Neuronal stem cell (in vitro differentiated cells): ENCODE results near the gene STAB1.
"Not testable (repeated sequence)": the region's sequence is repeated elsewhere in the genome, so short reads cannot be mapped to it uniquely, and the experiment has no call there.

Experiments used
- DNase-seq: peaks from one replicate; pipeline ENCODE4 v3.0.0-alpha.2; 2013; ENCODE audit warnings: low spot score
- H2AFZ ChIP-seq: one replicate; pipeline ENCODE4 v1.6.1; 2013; ENCODE audit warnings: mild to moderate bottlenecking, low read length, inconsistent platforms
- H2AK5ac ChIP-seq: 2 replicates; pipeline ENCODE4 v1.6.1; 2013; ENCODE audit warnings: low read depth, mild to moderate bottlenecking, inconsistent platforms, low read length, moderate library complexity, mixed read lengths
- H2BK120ac ChIP-seq: 2 replicates; pipeline ENCODE4 v1.6.1; 2013; ENCODE audit warnings: low read depth, mild to moderate bottlenecking, inconsistent platforms, low read length, moderate library complexity, mixed read lengths
- H2BK12ac ChIP-seq: one replicate; pipeline ENCODE4 v1.6.1; 2013; ENCODE audit warnings: low read length, inconsistent platforms
- H2BK15ac ChIP-seq: 2 replicates; pipeline ENCODE4 v1.6.1; 2013; ENCODE audit warnings: mild to moderate bottlenecking, low read length, inconsistent platforms, mixed read lengths
- H2BK5ac ChIP-seq: one replicate; pipeline ENCODE4 v1.6.1; 2013; ENCODE audit warnings: inconsistent platforms, mild to moderate bottlenecking, low read length, moderate library complexity
- H3K14ac ChIP-seq: one replicate; pipeline ENCODE4 v1.6.1; 2013; ENCODE audit warnings: low read length, inconsistent platforms
- H3K18ac ChIP-seq: 2 replicates; pipeline ENCODE4 v1.6.1; 2013; ENCODE audit warnings: low read length, inconsistent platforms
- H3K23ac ChIP-seq: 2 replicates; pipeline ENCODE4 v1.6.1; 2013; ENCODE audit warnings: low read depth, mild to moderate bottlenecking, mixed read lengths, low read length, inconsistent platforms; ENCODE audit not compliant: poor library complexity
- H3K27ac ChIP-seq: replicated peaks from 3 replicates; pipeline ENCODE4 v1.5.1; 2013; ENCODE audit warnings: low read length, inconsistent platforms
- H3K27me3 ChIP-seq, 3 experiments: 2 replicates each; pipeline ENCODE4 v1.6.1; 2013; ENCODE audit warnings: low read length in 3 of 3, mild to moderate bottlenecking in 2 of 3, inconsistent platforms in 1 of 3, low read depth in 1 of 3, mixed read lengths in 1 of 3, moderate library complexity in 1 of 3; ENCODE audit not compliant: control insufficient read depth in 3 of 3, insufficient read depth in 3 of 3
- H3K36me3 ChIP-seq, 2 donors: replicated peaks in 1 of 2; 2 replicates each; pipeline ENCODE4 v1.6.1; 2013; ENCODE audit warnings: low read length in 2 of 2; ENCODE audit not compliant: control insufficient read depth in 2 of 2, insufficient read depth in 2 of 2
- H3K4ac ChIP-seq: 2 replicates; pipeline ENCODE4 v1.6.1; 2013; ENCODE audit warnings: inconsistent platforms, mild to moderate bottlenecking, low read length, moderate library complexity
- H3K4me1 ChIP-seq, 2 donors: 1 replicate in 1 of 2; 2 replicates in 1 of 2; pipeline ENCODE4 v1.6.1; 2013; ENCODE audit warnings: low read length in 2 of 2, low read depth in 1 of 2; ENCODE audit not compliant: control insufficient read depth in 2 of 2, insufficient read depth in 1 of 2
- H3K4me2 ChIP-seq: one replicate; pipeline ENCODE4 v1.6.1; 2013; ENCODE audit warnings: mild to moderate bottlenecking, low read length, inconsistent platforms; ENCODE audit not compliant: insufficient read depth, poor library complexity, severe bottlenecking
- H3K4me3 ChIP-seq, 2 donors: 2 replicates each; pipeline ENCODE4 v1.5.1; 2013; ENCODE audit warnings: low read length in 2 of 2, mild to moderate bottlenecking in 2 of 2, inconsistent platforms in 1 of 2, moderate library complexity in 1 of 2
- H3K79me1 ChIP-seq: one replicate; pipeline ENCODE4 v1.6.1; 2013; ENCODE audit warnings: low read depth, mild to moderate bottlenecking, inconsistent platforms, low read length, moderate library complexity
- H3K9ac ChIP-seq: one replicate; pipeline ENCODE4 v1.6.1; 2013; ENCODE audit warnings: mild to moderate bottlenecking, low read depth, low read length, inconsistent platforms; ENCODE audit not compliant: poor library complexity
- H3K9me3 ChIP-seq, 2 donors: replicated peaks in 1 of 2; 2 replicates each; pipeline versions ENCODE3 to v1.6.1; 2013; ENCODE audit warnings: low read length in 2 of 2, mild to moderate bottlenecking in 2 of 2, inconsistent platforms in 1 of 2, low read depth in 1 of 2, mixed read lengths in 1 of 2, moderate library complexity in 1 of 2; ENCODE audit not compliant: control insufficient read depth in 2 of 2, insufficient read depth in 1 of 2
- H4K8ac ChIP-seq: one replicate; pipeline ENCODE4 v1.6.1; 2013; ENCODE audit warnings: low read depth, mild to moderate bottlenecking, inconsistent platforms, low read length, moderate library complexity
- H4K91ac ChIP-seq: one replicate; pipeline ENCODE4 v1.6.1; 2013; ENCODE audit warnings: low read length, low read depth, mild to moderate bottlenecking, inconsistent platforms; ENCODE audit not compliant: poor library complexity
- WGBS, 2 donors: extraction: QIAGEN DNeasy Blood & Tissue Kit; methylation state at CpG; one replicate each; pipeline ENCODE4 v1.1.7; 2013; ENCODE audit warnings: missing lambda C conversion rate in 2 of 2, mixed read lengths in 1 of 2; ENCODE audit not compliant: insufficient read length in 2 of 2, insufficient replicate concordance in 1 of 2; ENCODE audit errors: extremely low coverage in 2 of 2; 5-methylcytosine and 5-hydroxymethylcytosine counted together

The STAB1 gene

GRCh38 chr3:52525680-52526561 is 30.8 kb downstream of the STAB1 start:
- Histone ChIP-seq H4K91ac (no peak overlapping the region), H3K27me3 (no peaks in the 10 kb centered on the region), H3K23ac (no peak overlapping the region), H3K36me3 (peaks cover 56 to 57% of the 10 kb centered on the region in 2 donors), H3K9ac (no peak overlapping the region), H3K4me1 (peaks cover 9 to 24% of the 10 kb centered on the region in 2 donors), H3K14ac (no peak overlapping the region), H3K9me3 (no peaks in the 10 kb centered on the region), H2BK15ac (no peak overlapping the region), H3K4me3 (no peak overlapping the region), H4K8ac (no peak overlapping the region), H3K4me2 (no peak overlapping the region), H3K79me1 (peaks cover 15% of the 10 kb centered on the region), H3K4ac (no peak overlapping the region), H2BK120ac (no peak overlapping the region), H3K27ac (no peak overlapping the region), H3K18ac (no peak overlapping the region), H2BK5ac (no peak overlapping the region), H2AK5ac (no peak overlapping the region), H2BK12ac (no peak overlapping the region), H2AFZ (no peak overlapping the region)
- WGBS, 2 donors = no CpG with 5 or more reads among the region's 9 CpGs
- no peak for DNase-seq

DNA sequence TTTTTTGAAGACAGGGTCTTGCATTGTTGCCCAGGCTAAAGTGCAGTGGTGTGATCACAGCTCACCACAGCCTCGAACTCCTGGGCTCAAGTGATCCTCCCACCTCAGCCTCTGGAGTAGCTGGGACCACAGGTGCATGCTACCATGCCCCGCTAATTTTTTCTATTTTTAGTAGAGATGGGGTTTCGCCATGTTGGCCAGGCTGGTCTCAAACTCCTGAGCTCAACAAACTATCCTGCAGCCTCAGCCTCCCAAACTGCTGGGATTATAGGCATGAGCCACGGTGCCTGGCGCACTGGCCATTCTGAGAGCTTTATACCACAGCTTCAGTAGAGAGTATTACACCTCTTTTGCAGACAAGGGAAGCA is 31.5 kb downstream of the STAB1 start:
- Histone ChIP-seq H3K79me1 (peaks cover 16% of the 10 kb centered on the region), H3K4me1 (peaks cover 11 to 25% of the 10 kb centered on the region in 2 donors), H3K36me3 (peaks cover 57% of the 10 kb centered on the region in 2 donors)
- not testable (repeated sequence) for H3K4ac ChIP-seq, H4K8ac ChIP-seq, H2BK12ac ChIP-seq, H2BK15ac ChIP-seq, H3K27me3 ChIP-seq, H2AK5ac ChIP-seq, H3K9ac ChIP-seq, H2BK5ac ChIP-seq, H2BK120ac ChIP-seq, DNase-seq, H3K23ac ChIP-seq, H2AFZ ChIP-seq, H3K18ac ChIP-seq, H3K9me3 ChIP-seq, H3K14ac ChIP-seq, H3K27ac ChIP-seq, H3K4me3 ChIP-seq, H3K4me2 ChIP-seq, H4K91ac ChIP-seq
- no CpG with 5 or more reads among the region's 5 CpGs for WGBS, 2 donors

GRCh38 chr3:52527039-52527731 is 32.0 kb downstream of the STAB1 start:
- Histone ChIP-seq H3K4me1 (peaks cover 16 to 28% of the 10 kb centered on the region in 2 donors), H2BK5ac (no peak overlapping the region), H3K9ac (no peak overlapping the region), H2BK120ac (no peak overlapping the region), H3K79me1 (peaks cover 21% of the 10 kb centered on the region), H3K27ac (no peak overlapping the region), H2BK12ac (no peak overlapping the region), H3K27me3 (no peaks in the 10 kb centered on the region), H3K4me2 (no peak overlapping the region), H3K4me3 (no peak overlapping the region), H3K36me3 (peaks cover 57 to 59% of the 10 kb centered on the region in 2 donors), H3K9me3 (no peaks in the 10 kb centered on the region), H2AK5ac (no peak overlapping the region), H3K4ac (no peak overlapping the region), H3K23ac (peak overlapping the region; percentile 75), H2AFZ (no peak overlapping the region), H2BK15ac (no peak overlapping the region), H4K8ac (no peak overlapping the region), H3K18ac (peak overlapping the region; percentile 16), H4K91ac (no peak overlapping the region), H3K14ac (no peak overlapping the region)
- WGBS, 2 donors = no CpG with 5 or more reads among the region's 14 CpGs
- no peak for DNase-seq
